Fibroblast of lung (primary cell): Measurements from ENCODE around the gene PTPRO. TPM values are rescaled to one million over a fixed set of nuclear protein-coding genes. Genes with fewer than 3 reads are reported as not detected.

Experiments used
- DNase-seq, 2 donors: peaks; one replicate each; pipeline versions ENCODE4 v3.0.0 to v3.0.0-alpha.2; 2010; ENCODE audit warnings: low read depth in 2 of 2
- H2AFZ ChIP-seq: 2 replicates; pipeline ENCODE4 v1.5.1; 2012; ENCODE audit warnings: low read length, control low read depth, inconsistent platforms
- H3K27ac ChIP-seq: 2 replicates; pipeline ENCODE4 v1.5.1; 2011; ENCODE audit warnings: low read length, control low read depth; ENCODE audit not compliant: insufficient read depth
- H3K27me3 ChIP-seq: 2 replicates; pipeline ENCODE4 v1.5.1; 2011; ENCODE audit warnings: mild to moderate bottlenecking, low read length; ENCODE audit not compliant: control insufficient read depth, insufficient read depth
- H3K36me3 ChIP-seq: 2 replicates; pipeline ENCODE4 v1.5.1; 2011; ENCODE audit warnings: low read length; ENCODE audit not compliant: control insufficient read depth, insufficient read depth
- H3K4me1 ChIP-seq: 2 replicates; pipeline ENCODE4 v1.5.1; 2011; ENCODE audit warnings: low read length; ENCODE audit not compliant: control insufficient read depth, insufficient read depth; ENCODE audit errors: extremely low read depth
- H3K4me2 ChIP-seq: 2 replicates; pipeline ENCODE4 v1.5.1; 2011; ENCODE audit warnings: low read length, control low read depth; ENCODE audit not compliant: insufficient read depth; ENCODE audit errors: extremely low read depth
- H3K4me3 ChIP-seq, 4 experiments: fragments of 200-600 bp in 1 of 4; sonication (generic) in 1 of 4; replicated peaks in 1 of 4; 2 replicates each; pipeline ENCODE4 v1.5.1; 2011 to 2016; ENCODE audit warnings: low read length in 4 of 4, low read depth in 3 of 4, mild to moderate bottlenecking in 3 of 4, control low read depth in 2 of 4, inconsistent platforms in 1 of 4, mixed read lengths in 1 of 4; ENCODE audit not compliant: insufficient read depth in 1 of 4; ENCODE audit errors: control extremely low read depth in 1 of 4
- H3K79me2 ChIP-seq: 2 replicates; pipeline ENCODE4 v1.5.1; 2012; ENCODE audit warnings: mild to moderate bottlenecking, low read length, inconsistent platforms; ENCODE audit not compliant: control insufficient read depth, insufficient read depth
- H3K9ac ChIP-seq: 2 replicates; pipeline ENCODE4 v1.5.1; 2011; ENCODE audit warnings: mild to moderate bottlenecking, low read length, control low read depth; ENCODE audit not compliant: insufficient read depth
- H3K9me3 ChIP-seq: 2 replicates; pipeline ENCODE4 v1.5.1; 2012; ENCODE audit warnings: low read depth, low read length; ENCODE audit not compliant: control insufficient read depth, insufficient read depth
- H4K20me1 ChIP-seq: 2 replicates; pipeline ENCODE4 v1.5.1; 2011; ENCODE audit warnings: low read length; ENCODE audit not compliant: control insufficient read depth, insufficient read depth; ENCODE audit errors: extremely low read depth
- CTCF ChIP-seq, 2 donors: IDR thresholded peaks in 1 of 2; conservative IDR thresholded peaks in 1 of 2; 1 replicate in 1 of 2; 2 replicates in 1 of 2; pipeline ENCODE4 v1.5.1; 2011 to 2012; ENCODE audit warnings: low read length in 2 of 2, control low read depth in 1 of 2, inconsistent platforms in 1 of 2, low read depth in 1 of 2, mild to moderate bottlenecking in 1 of 2
- EZH2 ChIP-seq: IDR thresholded peaks from 2 replicates; pipeline ENCODE4 v1.5.1; 2012; ENCODE audit warnings: low read length, control low read depth, mild to moderate bottlenecking; ENCODE audit errors: missing control alignments
- polyA plus RNA-seq, 2 donors: library from polyadenylated mRNA; depleted of rRNA in 1 of 2; stranded (reverse) in 1 of 2; unstranded in 1 of 2; fragments of >200 nt; gene quantifications; 2 replicates each; pipeline ENCODE4 v1.2.1, GENCODE V29; 2011 to 2012; ENCODE audit warnings: missing spikeins in 1 of 2
- total RNA-seq: library from RNA; depleted of rRNA; stranded (reverse); fragments of >200 nt; gene quantifications from 2 replicates; pipeline ENCODE4 v1.2.1, GENCODE V29; 2014

PTPRO gene
- total and polyA plus RNA-seq, 2 donors (not counting 1 experiment from before 2014, with no cell fraction given) = 0.33 to 0.35 TPM

GRCh38 chr12:15646581-15646980 lies 324.3 kb downstream of the PTPRO start:
- H3K27ac ChIP-seq = no peak overlapping the region
- H3K79me2 ChIP-seq = no peaks in the 10 kb centered on the region
- H2AFZ ChIP-seq = no peak overlapping the region
- no peaks in the 10 kb centered on the region for H4K20me1 ChIP-seq
- no peaks in the 10 kb centered on the region for H3K9me3 ChIP-seq
- peak; percentile 14 to 63 for DNase-seq
- no peak overlapping the region for H3K4me3 ChIP-seq
- H3K27me3 ChIP-seq = no peaks in the 10 kb centered on the region
- no peak overlapping the region for H3K4me2 ChIP-seq
- no peaks in the 10 kb centered on the region for H3K4me1 ChIP-seq
- peaks cover 1% of the 10 kb centered on the region for H3K36me3 ChIP-seq
- H3K9ac ChIP-seq = no peak overlapping the region
- TF ChIP-seq EZH2 = no peak
- TF ChIP-seq CTCF (conservative IDR thresholded peaks at IDR 0.05 in 1 of 2, IDR thresholded peaks at IDR 0.05 in 1 of 2; ENCODE audit: low read depth in 1 of 2, low read length in 2 of 2) = no peak

Other genes with a start within 250 kb of the PTPRO start
- 0.26 and 0.33 TPM in 2 replicates for gene RERG, start 101.1 kb upstream of the PTPRO start, total RNA-seq
- 0.26 and 0.57 TPM in 2 replicates for gene RERG, start 101.1 kb upstream of the PTPRO start, polyA plus RNA-seq